Endothelial cell of umbilical vein (primary cell): ENCODE results near the gene PLIN5. TPM values are rescaled to one million over a fixed set of nuclear protein-coding genes. Genes with fewer than 3 reads are reported as not detected.

ENCODE experiments used
- BruUV-seq: library from RNA; stranded (reverse); fragments of 400-500 nt; replicated peaks from 2 replicates; lab custom pipeline; 2021; lab: Mats Ljungman, UMichigan
- CTCF ChIA-PET: fragments of 300-600, 350-600 bp; sonication (Branson Sonifier 250); formaldehyde crosslinking; loops from one replicate; lab custom pipeline; 2021; ENCODE audit warnings: antibody characterized with exemption, inconsistent platforms; lab: Charles Lee
- POLR2A ChIA-PET: fragments of 300-600, 350-600 bp; sonication (Branson Sonifier 250); formaldehyde crosslinking; loops from one replicate; lab custom pipeline; 2021; ENCODE audit warnings: antibody characterized with exemption, inconsistent platforms; lab: Charles Lee
- DNase-seq: peaks from one replicate; pipeline ENCODE4 v3.0.0-alpha.2; 2011; ENCODE audit warnings: low read depth, low spot score
- FAIRE-seq: peaks from 2 replicates; lab custom pipeline; 2011; peaks lifted over from hg19 to GRCh38; lab: Jason Lieb, UNC
- H2AFZ ChIP-seq: 2 replicates; pipeline ENCODE4 v1.6.0; 2012; ENCODE audit warnings: low read depth, low read length, control low read depth, inconsistent platforms
- H3K27ac ChIP-seq: 2 replicates; pipeline ENCODE4 v1.5.1; 2011; ENCODE audit warnings: low read depth, mild to moderate bottlenecking, control low read depth, low read length, moderate library complexity; ENCODE audit not compliant: insufficient read depth
- H3K27me3 ChIP-seq, 2 experiments: 2 replicates each; pipeline versions ENCODE4 v1.6.0 to v1.6.1; 2011; ENCODE audit warnings: low read length in 2 of 2, mixed read lengths in 1 of 2; ENCODE audit not compliant: control insufficient read depth in 2 of 2, insufficient read depth in 2 of 2
- H3K36me3 ChIP-seq, 2 experiments: 2 replicates in 1 of 2; 3 replicates in 1 of 2; pipeline ENCODE4 v1.5.1; 2011; ENCODE audit warnings: low read length in 2 of 2, mild to moderate bottlenecking in 1 of 2, moderate library complexity in 1 of 2; ENCODE audit not compliant: control insufficient read depth in 2 of 2, insufficient read depth in 2 of 2; ENCODE audit errors: extremely low read depth in 1 of 2
- H3K4me1 ChIP-seq: 3 replicates; pipeline ENCODE4 v1.5.1; 2011; ENCODE audit warnings: mild to moderate bottlenecking, low read length; ENCODE audit not compliant: control insufficient read depth, insufficient read depth; ENCODE audit errors: extremely low read depth
- H3K4me2 ChIP-seq: 2 replicates; pipeline ENCODE4 v1.6.1; 2011; ENCODE audit warnings: low read length, control low read depth, mixed read lengths; ENCODE audit not compliant: insufficient read depth
- H3K4me3 ChIP-seq, 3 experiments: fragments of 200-600 bp in 1 of 3; sonication (generic), shearing (Covaris generic) in 1 of 3; replicated peaks in 1 of 3; 2 replicates each; pipeline ENCODE4 v1.5.1; 2011 to 2016; ENCODE audit warnings: control low read depth in 3 of 3, low read length in 3 of 3, mild to moderate bottlenecking in 2 of 3, inconsistent platforms in 1 of 3, low read depth in 1 of 3, moderate library complexity in 1 of 3; ENCODE audit not compliant: insufficient read depth in 1 of 3
- H3K79me2 ChIP-seq: 2 replicates; pipeline ENCODE4 v1.6.0; 2012; ENCODE audit warnings: low read length, inconsistent platforms; ENCODE audit not compliant: control insufficient read depth, insufficient read depth
- H3K9ac ChIP-seq: replicated peaks from 2 replicates; pipeline ENCODE3; 2011; ENCODE audit warnings: low read length, control low read depth; ENCODE audit not compliant: insufficient read depth; ENCODE audit errors: extremely low read depth
- H3K9me1 ChIP-seq: replicated peaks from 3 replicates; pipeline ENCODE4 v1.6.0; 2011; ENCODE audit warnings: mild to moderate bottlenecking, low read length; ENCODE audit not compliant: control insufficient read depth, insufficient read depth; ENCODE audit errors: extremely low read depth
- H3K9me3 ChIP-seq: replicated peaks from 2 replicates; pipeline ENCODE4 v1.5.1; 2012; ENCODE audit warnings: low read length, inconsistent platforms; ENCODE audit not compliant: control insufficient read depth, insufficient read depth
- H4K20me1 ChIP-seq: replicated peaks from 2 replicates; pipeline ENCODE3; 2011; ENCODE audit warnings: mild to moderate bottlenecking, low read length; ENCODE audit not compliant: control insufficient read depth, insufficient read depth; ENCODE audit errors: extremely low read depth
- GATA2 ChIP-seq: IDR thresholded peaks from 2 replicates; pipeline ENCODE4 v1.7.0; 2011; ENCODE audit warnings: low read depth, mild to moderate bottlenecking, moderate library complexity, mixed read lengths, low read length; ENCODE audit not compliant: insufficient read length, insufficient read depth
- JUN ChIP-seq: IDR thresholded peaks from 2 replicates; pipeline ENCODE4 v1.6.1; 2011; ENCODE audit warnings: borderline replicate concordance, low read depth; ENCODE audit not compliant: insufficient read length, insufficient read depth
- POLR2A ChIP-seq: IDR thresholded peaks from 2 replicates; pipeline ENCODE4 v1.6.1; 2012; ENCODE audit warnings: low read depth, mild to moderate bottlenecking, control low read depth, low read length
- POLR2AphosphoS5 ChIP-seq: IDR thresholded peaks from 2 replicates; pipeline ENCODE4 v1.6.1; 2012; ENCODE audit warnings: low read depth, mild to moderate bottlenecking, control low read depth, low read length, moderate library complexity; ENCODE audit not compliant: insufficient read depth
- dilution Hi-C: fragments of 300-500 bp; cut with MboI; formaldehyde crosslinking; loops from one replicate; pipeline ENCODE4 v1.15.0; 2019; ENCODE audit warnings: low sequenced_read_pairs; ENCODE audit not compliant: extremely low pct_ligation_motif_present
- intact Hi-C: fragments of 100-400 bp; cut with micrococcal nuclease; formaldehyde crosslinking; loops from one replicate; pipeline ENCODE4 v1.10.0; 2022
- polyA plus RNA-seq, 4 experiments: library from polyadenylated mRNA; depleted of rRNA in 3 of 4; stranded (reverse) in 3 of 4; unstranded in 1 of 4; fragments of >200 nt; gene quantifications; 2 replicates each; pipeline versions ENCODE4 v1.2.1 to v1.2.3, GENCODE V29; 2011 to 2012; ENCODE audit warnings: missing spikeins in 1 of 4
- total RNA-seq: library from RNA; stranded (reverse); gene quantifications from 2 replicates; pipeline ENCODE4 v1.2.3, GENCODE V29; 2021
- TF ChIP-seq, protein P1 (sequence below): IDR thresholded peaks from 2 replicates; pipeline ENCODE4 v1.6.1; 2011; ENCODE audit not compliant: insufficient read depth, insufficient read length

Gene PLIN5
- total and polyA plus RNA-seq, 2 donors (not counting 3 experiments of a cell fraction or from before 2014, with no cell fraction given): 0.17 to 0.24 TPM

DNA sequence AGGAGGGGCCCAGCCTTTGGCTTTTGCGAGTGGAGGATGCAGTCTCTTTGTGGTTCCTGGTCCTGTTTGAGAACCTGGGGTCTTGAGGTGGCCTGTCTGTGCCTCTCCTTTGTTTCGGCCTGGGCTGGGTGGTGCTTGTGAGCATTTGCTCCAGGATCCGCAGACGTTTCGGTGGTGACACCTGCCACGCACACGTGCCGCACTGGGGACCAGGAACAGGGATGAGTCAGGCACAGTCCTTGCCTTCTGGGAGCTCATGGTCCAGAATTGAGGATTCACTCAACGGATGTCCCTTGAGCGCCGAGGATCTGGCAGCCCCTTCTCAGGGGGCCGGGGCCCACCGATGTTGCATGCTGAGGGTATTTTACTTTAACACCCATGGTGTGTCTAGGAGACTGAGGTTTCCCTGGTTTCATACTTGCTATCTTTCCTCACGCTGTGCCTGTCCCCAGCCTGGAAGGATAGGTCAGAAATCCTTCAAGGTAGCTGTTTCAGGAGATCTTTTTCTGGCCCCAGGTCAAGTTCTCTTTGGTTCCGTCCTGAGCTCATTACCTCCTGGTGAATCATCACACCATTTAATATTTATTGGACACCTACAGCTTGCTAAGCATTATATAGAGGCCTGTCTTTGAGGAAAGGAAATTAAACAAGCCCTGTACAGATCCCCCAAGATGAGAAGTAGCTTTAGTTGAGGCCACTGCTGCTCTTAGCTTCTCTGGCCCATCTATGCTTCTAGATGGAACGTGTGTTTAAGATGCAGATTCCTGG, 57.8 kb downstream of the PLIN5 start:
- H3K4me2 ChIP-seq: no peak overlapping the region
- TF ChIP-seq GATA2: no peak
- TF ChIP-seq JUN: no peak
- no peak for TF ChIP-seq POLR2A
- no peak overlapping the region for H3K9ac ChIP-seq
- intact Hi-C loops (no loop called here), dilution Hi-C loops (no loop called here)
- no peak overlapping the region for H3K4me3 ChIP-seq
- CTCF ChIA-PET: interaction anchor here (0.8 to 1.2 kb wide), 3 partner anchors 14 to 210 kb away, joined by 3 to 4 read pairs (median 3); no protein-coding TSS in a partner anchor
- H4K20me1 ChIP-seq: no peaks in the 10 kb centered on the region
- peaks cover 27% of the 10 kb centered on the region for H3K79me2 ChIP-seq
- H3K4me1 ChIP-seq: peaks cover 12% of the 10 kb centered on the region
- H3K9me3 ChIP-seq: no peaks in the 10 kb centered on the region
- no peak overlapping the region for H2AFZ ChIP-seq
- FAIRE-seq: no peak
- H3K36me3 ChIP-seq: peaks cover 9 to 24% of the 10 kb centered on the region in 2 experiments
- H3K9me1 ChIP-seq: no peaks in the 10 kb centered on the region
- no peak for DNase-seq
- POLR2A ChIA-PET: no interaction called here
- H3K27ac ChIP-seq: no peak overlapping the region
- no peaks in the 10 kb centered on the region for H3K27me3 ChIP-seq
- BruUV-seq: no TSS peak

GRCh38 chr19:4474514-4475022, 60.5 kb downstream of the PLIN5 start:
- peaks cover 27% of the 10 kb centered on the region for H3K79me2 ChIP-seq
- POLR2A ChIA-PET: no interaction called here

More at GRCh38 chr19:4474514-4475022, 60.5 kb downstream of the PLIN5 start:
- TF ChIP-seq POLR2AphosphoS5 (peak; percentile 44), POLR2A (peak; percentile 41)
- TF ChIP-seq, protein P1, sequence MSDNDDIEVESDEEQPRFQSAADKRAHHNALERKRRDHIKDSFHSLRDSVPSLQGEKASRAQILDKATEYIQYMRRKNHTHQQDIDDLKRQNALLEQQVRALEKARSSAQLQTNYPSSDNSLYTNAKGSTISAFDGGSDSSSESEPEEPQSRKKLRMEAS: no peak
- Histone ChIP-seq H2AFZ (peak overlapping the region; percentile 10), H3K4me1 (peaks cover 12% of the 10 kb centered on the region), H3K9me3 (no peaks in the 10 kb centered on the region), H3K4me3 (peak overlapping the region; percentile 6 to 42 (median 32)), H3K9ac (no peak overlapping the region), H3K9me1 (no peaks in the 10 kb centered on the region), H3K27ac (no peak overlapping the region), H3K27me3 (no peaks in the 10 kb centered on the region), H3K4me2 (peak overlapping the region; percentile 62), H4K20me1 (no peaks in the 10 kb centered on the region), H3K36me3 (peaks cover 9 to 20% of the 10 kb centered on the region in 2 experiments)
- no TSS peak for BruUV-seq
- DNase-seq (peak; percentile 75), FAIRE-seq (peak; percentile 87)
- intact Hi-C loops (loop anchor here (5.0 kb wide), 1 partner anchor 163 kb away; the partner anchor contains the start of gene TNFAIP8L1), dilution Hi-C loops (no loop called here)
- CTCF ChIA-PET: interaction anchor here (0.9 to 1.4 kb wide), 3 partner anchors 20 to 122 kb away, joined by 3 to 4 read pairs (median 3); no protein-coding TSS in a partner anchor
